HepG2 (cell line): ENCODE results near the gene CCDC57. TPM values are rescaled to one million over a fixed set of nuclear protein-coding genes. Genes with fewer than 3 reads are reported as not detected.
A peak's percentile ranks its signal among the peaks of the same experiment; 100 is the strongest.

Experiments
- CEBPZ ChIP-seq: IDR thresholded peaks from 2 replicates; pipeline ENCODE4 v1.6.1; 2012; ENCODE audit warnings: low read length, improper control_type of control experiment
- DR1 ChIP-seq: sonication (generic); formaldehyde crosslinking; IDR thresholded peaks from 2 replicates; pipeline ENCODE4 v1.8.0; 2021; ENCODE audit warnings: mild to moderate bottlenecking, missing genetic modification reagents, inconsistent platforms
- MTERF4 ChIP-seq: sonication (generic); formaldehyde crosslinking; IDR thresholded peaks from 2 replicates; pipeline ENCODE4 v1.8.0; 2023; ENCODE audit warnings: mild to moderate bottlenecking, missing genetic modification reagents
- PHF21A ChIP-seq: sonication (generic); formaldehyde crosslinking; IDR thresholded peaks from 2 replicates; pipeline ENCODE4 v1.5.0; 2020; ENCODE audit warnings: mild to moderate bottlenecking, missing genetic modification reagents
- POLR2G ChIP-seq: fragments of 200-400 bp; formaldehyde crosslinking; IDR thresholded peaks from 2 replicates; pipeline ENCODE4 v1.6.1; 2018; ENCODE audit warnings: mild to moderate bottlenecking, low read depth, low read length, moderate library complexity
- RXRA ChIP-seq: sonication (generic); formaldehyde crosslinking; IDR thresholded peaks from 2 replicates; pipeline ENCODE4 v1.5.1; 2020; ENCODE audit warnings: missing genetic modification reagents
- SIX4 ChIP-seq: sonication (generic); formaldehyde crosslinking; IDR thresholded peaks from 2 replicates; pipeline ENCODE4 v1.4.0; 2020; ENCODE audit warnings: missing genetic modification reagents
- TAF15 ChIP-seq: fragments of 200-400 bp; formaldehyde crosslinking; IDR thresholded peaks from one replicate; pipeline ENCODE4 v1.6.1; 2018; ENCODE audit warnings: mild to moderate bottlenecking, low read depth, low read length; ENCODE audit not compliant: poor library complexity, severe bottlenecking
- THAP7 ChIP-seq: sonication (generic); formaldehyde crosslinking; IDR thresholded peaks from 2 replicates; pipeline ENCODE4 v1.8.1; 2023; ENCODE audit warnings: mild to moderate bottlenecking, missing genetic modification reagents
- TOPORS ChIP-seq: sonication (generic); formaldehyde crosslinking; IDR thresholded peaks from 2 replicates; pipeline ENCODE4 v1.8.0; 2023; ENCODE audit warnings: mild to moderate bottlenecking, missing genetic modification reagents
- ZHX2 ChIP-seq, 2 experiments: sonication (generic) in 1 of 2; formaldehyde crosslinking in 1 of 2; IDR thresholded peaks; 2 replicates each; pipeline versions ENCODE4 v1.6.1 to v1.9.0; 2014 to 2022; ENCODE audit warnings: antibody characterized with exemption in 1 of 2, borderline replicate concordance in 1 of 2, inconsistent platforms in 1 of 2, low read depth in 1 of 2, missing genetic modification reagents in 1 of 2
- ZNF687 ChIP-seq: sonication (generic); formaldehyde crosslinking; IDR thresholded peaks from 2 replicates; pipeline ENCODE4 v1.5.1; 2020; ENCODE audit warnings: mild to moderate bottlenecking, missing genetic modification reagents, moderate library complexity
- ZNF878 ChIP-seq: sonication (generic); formaldehyde crosslinking; IDR thresholded peaks from 2 replicates; pipeline ENCODE4 v1.8.1; 2023; ENCODE audit warnings: mild to moderate bottlenecking, missing genetic modification reagents, moderate library complexity
- polyA plus RNA-seq, 8 experiments: library from polyadenylated mRNA; depleted of rRNA in 3 of 8; stranded (reverse) in 7 of 8; unstranded in 1 of 8; fragments of >200 nt; fragmentation: Illumina TruSeq in 4 of 8; extraction: Trizol in 4 of 8; gene quantifications; 2 replicates each; pipeline versions ENCODE4 v1.2.1 to v1.2.3, GENCODE V29; 2011 to 2016; ENCODE audit warnings: low read depth in 4 of 8, missing spikeins in 1 of 8, mixed read lengths in 1 of 8; ENCODE audit not compliant: insufficient read depth in 1 of 8
- total RNA-seq, 5 experiments: library from RNA; depleted of rRNA; stranded (reverse); fragments of >200 nt; fragmentation: Illumina TruSeq; extraction: Trizol; gene quantifications; 2 replicates each; pipeline ENCODE4 v1.2.3, GENCODE V29; 2016; ENCODE audit warnings: low read depth in 1 of 5

The CCDC57 gene
- total and polyA plus RNA-seq, 2 of the 13 experiments (the other 11 are each of a cell fraction or from before 2014, with no cell fraction given) = 59.3 to 59.9 TPM

GRCh38 chr17:82242698-82242976 lies 30.0 kb upstream of the CCDC57 start (continued):
- TF ChIP-seq CEBPZ (no peak), ZHX2 (IDR thresholded peaks at IDR 0.05; ENCODE audit: low read depth) (peak; percentile 25; the same call in 1 of the 2 replicates), ZHX2 (CRISPR knock-in tag; IDR thresholded peaks at IDR 0.05; ENCODE audit: borderline replicate concordance) (no peak), SIX4 (CRISPR knock-in tag) (0 out of 2 replicates have a peak, but pooled peaks have one; percentile 8), POLR2G (peak; percentile 78), PHF21A (peak; percentile 17; the same call in 1 of the 2 replicates), RXRA (CRISPR knock-in tag) (0 out of 2 replicates have a peak, but pooled peaks have one; percentile 7), DR1 (no peak), TAF15 (peak; percentile 4), ZNF878 (peak; percentile 39), MTERF4 (CRISPR knock-in tag) (0 out of 2 replicates have a peak, but pooled peaks have one; percentile 3), THAP7 (CRISPR knock-in tag) (no peak), TOPORS (CRISPR knock-in tag) (peak; percentile 71; the same call in 1 of the 2 replicates), ZNF687 (CRISPR knock-in tag) (peak; percentile 63; the same call in 1 of the 2 replicates)
